GM18511 (cell line): Measurements from ENCODE around the gene SYCE3.

Source experiments
- ATAC-seq: cut with Tn5 transposase; IDR thresholded peaks from one replicate; pipeline ENCODE4 v1.9.1; 2021; ENCODE audit warnings: mild to moderate bottlenecking, moderate library complexity; ENCODE audit not compliant: unreplicated experiment

SYCE3 gene

DNA sequence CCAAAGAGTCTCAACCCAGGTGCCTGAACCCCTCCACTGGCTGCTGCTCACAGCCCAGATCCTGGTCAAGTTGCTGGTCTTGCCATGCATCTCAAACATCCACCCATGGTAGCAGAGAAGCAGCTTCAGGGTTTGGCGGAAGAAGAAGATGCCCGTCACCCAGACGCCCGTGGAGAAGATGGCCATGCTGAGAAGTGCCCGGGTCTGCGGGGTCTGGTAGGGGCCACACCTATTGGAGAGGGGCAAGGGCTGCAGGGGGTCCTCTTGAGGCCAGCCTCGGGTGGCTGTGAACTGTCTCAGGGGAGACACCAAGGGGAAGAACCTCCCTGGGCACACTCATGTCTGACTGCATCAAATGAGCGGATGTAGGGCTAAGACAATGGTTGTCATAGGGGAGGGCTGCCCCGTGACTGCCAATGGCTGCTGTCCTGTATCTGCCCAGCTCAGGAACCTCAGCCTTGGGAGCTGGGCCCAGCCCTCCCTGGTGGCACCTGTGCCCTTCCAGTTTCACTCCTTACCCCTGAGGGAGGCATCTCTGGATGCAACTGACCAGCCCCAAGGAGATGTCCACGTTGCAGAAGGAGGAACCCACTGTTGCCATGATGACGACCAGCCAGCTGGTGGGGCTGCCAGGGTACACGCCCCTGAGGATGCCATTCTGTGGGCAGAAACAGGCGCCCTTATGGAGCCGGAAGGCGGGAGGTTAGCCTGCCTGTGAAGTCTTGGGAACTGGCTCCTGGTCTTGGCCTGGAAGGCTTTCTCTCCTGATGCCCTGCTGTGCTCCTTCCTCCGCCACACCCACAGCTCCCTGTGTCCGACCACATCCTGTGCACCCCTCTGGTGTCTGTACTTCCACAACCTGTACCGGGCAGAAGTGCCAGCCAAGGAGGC lies 14.3 kb upstream of the SYCE3 start:
- no peak for ATAC-seq

DNA sequence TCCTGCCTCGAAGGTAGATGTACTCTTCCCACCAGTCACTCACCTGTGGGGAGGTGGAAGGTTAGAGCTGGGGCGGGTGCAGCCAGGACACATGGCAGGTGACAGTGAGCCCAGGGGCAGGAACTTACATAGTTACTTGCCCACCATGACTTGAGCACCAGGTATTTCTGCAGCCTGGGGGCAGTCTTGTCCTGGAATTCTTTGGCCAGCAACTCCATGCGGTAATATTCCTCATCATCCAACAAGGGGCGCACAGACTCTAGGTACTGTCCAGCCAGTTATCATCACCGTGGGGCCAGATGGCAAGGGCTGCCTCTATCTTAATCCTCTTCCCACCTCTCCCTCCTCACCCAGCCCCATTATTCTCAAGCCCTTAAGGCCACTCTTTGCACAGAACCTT lies 13.4 kb upstream of the SYCE3 start:
- ATAC-seq = no peak

DNA sequence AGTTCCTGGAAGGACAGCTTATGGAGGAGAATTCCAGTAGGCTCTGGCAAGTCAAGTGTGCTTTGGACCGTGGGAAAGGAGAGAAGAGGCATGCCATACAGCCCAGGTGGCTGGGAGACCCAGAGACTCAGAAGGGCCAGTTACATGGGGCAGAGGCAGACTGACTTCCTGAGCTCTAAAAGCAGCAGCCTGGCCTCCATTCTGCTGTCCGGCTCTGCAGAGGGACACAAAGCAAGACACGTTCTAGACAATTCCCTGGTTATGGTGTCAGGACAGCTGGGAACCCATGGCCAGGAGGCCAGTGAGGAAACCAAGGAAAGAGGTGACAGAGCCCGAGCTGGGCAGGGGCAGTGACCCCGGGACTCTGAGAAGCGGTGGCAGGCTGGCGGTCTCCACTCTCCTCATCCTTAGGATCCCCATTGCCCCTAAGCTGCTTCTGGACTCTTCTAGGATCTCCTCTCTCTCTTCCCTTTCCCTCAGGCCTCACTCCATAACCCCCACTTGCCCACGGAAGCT lies 12.8 kb upstream of the SYCE3 start:
- ATAC-seq = no peak

DNA sequence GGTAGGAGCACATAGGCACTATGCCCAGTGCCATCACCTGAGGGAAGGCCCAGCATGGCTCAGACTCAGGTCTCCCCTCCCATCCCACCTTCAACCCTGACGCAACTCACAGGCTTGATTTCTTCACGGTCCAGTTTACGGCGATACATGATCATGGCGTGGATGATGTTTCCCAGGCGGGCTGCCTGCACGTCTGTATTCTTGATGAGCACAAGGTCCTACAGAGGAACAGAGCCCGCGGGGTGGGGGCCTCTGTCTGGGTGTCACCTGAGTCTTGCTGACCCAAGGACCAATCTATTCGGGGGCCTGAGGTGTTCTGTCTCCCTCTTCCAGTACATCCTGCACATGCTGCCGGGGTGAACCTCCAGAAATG lies 11.7 kb upstream of the SYCE3 start:
- no peak for ATAC-seq

DNA sequence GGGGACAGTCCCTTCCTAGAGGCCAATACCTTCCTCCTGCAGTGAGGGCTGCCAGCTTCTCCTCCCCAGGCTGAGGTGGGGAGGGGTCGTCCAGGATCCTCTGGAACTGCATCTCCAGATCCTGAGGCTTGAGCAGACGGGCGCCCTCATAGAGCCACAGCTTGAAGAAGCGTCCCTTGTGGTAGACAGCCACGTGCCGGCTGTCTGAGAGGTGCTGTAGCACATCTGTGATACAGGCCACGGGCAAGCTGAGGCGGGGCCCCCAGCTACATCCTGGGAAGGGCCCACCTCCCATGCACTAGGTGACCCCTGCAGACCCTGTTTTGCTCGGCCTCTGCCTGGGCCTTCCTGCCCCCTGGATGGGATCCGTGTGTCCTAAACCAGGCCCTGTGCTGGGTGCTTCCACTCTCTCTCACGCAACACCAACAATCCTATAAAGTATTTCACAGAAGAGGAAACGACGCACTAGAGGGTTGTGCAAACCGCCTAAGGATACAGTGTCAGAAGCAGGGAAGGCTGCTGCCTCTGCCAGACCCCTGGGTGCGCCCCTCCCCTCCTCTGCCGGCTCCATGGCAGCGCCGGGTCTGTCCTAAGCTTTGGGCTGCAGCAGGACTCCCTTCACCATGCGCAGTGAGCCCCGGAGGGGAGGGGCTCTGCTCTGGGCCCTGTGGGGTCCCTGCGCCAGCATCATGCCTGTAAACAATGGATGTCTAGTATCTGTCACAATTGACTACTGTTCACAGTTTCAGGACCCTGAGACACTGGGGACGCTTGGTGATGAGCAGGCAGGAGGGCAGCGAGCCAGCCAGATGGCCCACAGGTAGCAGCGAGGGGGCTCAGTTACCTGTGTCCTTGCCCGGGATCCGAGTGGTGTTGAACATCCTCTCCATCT lies 11.0 kb upstream of the SYCE3 start:
- ATAC-seq = no peak

DNA sequence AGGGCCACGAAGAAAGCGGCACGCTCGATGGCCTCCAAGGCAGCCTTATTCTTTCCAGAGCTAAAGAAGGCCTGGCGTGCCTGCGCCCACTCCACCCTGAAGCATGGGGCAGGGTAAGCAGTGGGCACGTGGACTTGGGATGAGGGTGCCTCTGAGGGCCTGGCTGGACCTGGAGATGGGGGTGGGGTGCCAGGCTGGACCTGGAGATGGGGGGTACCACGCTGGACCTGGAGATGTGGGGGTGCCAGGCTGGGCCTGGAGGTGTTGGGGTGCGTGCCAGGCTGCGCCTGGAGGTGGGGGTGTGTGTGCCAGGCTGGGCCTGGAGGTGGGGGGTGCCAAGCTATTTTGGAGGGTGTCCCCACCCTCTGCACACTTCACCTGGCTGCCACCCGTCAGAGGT lies 10.2 kb upstream of the SYCE3 start:
- ATAC-seq = no peak

DNA sequence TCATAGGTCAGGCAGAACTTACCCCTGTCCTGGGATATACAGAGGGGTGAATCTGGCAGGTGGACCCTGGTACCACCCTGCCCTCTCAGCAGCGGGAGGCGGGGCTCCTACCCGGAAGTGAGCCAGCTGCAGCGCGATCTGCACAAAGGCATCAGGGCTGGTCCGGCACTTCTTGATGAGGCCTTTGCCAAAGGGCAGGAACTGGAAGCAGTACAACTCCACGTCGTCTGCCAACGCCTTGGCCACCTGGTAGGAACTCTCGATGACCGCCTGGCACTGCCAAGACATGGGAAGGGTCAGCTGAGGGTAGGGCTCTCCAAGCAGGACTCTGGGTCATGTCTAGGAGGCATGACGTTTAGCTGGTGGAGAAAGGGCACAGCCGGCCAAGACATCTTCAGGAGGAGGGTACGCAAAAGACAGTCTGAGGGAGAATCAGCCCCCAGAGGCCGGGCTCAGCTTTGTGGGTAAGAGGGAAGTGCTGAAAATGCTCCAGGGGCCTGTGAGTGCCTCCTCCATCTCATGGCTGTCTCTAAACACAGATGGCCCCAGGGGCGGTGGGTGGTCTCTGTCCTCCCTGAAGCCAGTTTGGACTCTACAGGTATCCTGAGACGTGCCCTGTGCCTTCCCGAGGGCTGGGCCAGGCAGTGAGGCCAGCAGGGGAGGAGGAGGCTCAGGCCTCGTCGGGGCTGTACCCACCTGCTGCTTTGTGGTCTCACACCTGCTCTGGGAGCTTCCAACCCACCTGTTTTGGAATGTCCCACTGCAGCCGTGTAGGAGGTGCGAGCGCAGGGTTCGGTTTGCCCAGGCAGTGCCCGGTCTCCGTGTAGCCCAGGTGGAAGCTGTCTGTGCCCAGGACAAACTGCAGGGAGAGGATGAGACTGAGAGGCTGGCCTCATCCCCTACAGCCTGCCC lies 8.8 kb upstream of the SYCE3 start:
- no peak for ATAC-seq

DNA sequence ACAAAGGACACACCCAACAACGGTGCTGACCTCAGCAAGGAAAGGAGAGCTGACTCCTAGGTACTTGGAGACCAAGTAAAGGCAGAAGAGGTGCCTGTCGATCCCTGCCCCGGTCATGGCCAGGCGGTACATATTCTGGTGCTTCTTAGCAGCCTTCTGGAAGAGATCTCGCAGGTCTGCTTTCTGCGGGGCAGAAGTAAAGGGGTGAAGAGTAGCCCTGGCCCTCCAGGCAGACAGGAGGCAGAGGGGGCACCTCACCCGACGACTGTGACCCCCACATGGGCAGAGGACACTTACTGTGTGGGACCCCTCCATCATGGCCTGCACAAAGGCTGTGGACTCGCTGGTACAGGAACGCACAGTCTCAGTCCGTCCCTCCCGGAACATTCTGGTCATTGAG lies 8.1 kb upstream of the SYCE3 start:
- ATAC-seq = no peak

DNA sequence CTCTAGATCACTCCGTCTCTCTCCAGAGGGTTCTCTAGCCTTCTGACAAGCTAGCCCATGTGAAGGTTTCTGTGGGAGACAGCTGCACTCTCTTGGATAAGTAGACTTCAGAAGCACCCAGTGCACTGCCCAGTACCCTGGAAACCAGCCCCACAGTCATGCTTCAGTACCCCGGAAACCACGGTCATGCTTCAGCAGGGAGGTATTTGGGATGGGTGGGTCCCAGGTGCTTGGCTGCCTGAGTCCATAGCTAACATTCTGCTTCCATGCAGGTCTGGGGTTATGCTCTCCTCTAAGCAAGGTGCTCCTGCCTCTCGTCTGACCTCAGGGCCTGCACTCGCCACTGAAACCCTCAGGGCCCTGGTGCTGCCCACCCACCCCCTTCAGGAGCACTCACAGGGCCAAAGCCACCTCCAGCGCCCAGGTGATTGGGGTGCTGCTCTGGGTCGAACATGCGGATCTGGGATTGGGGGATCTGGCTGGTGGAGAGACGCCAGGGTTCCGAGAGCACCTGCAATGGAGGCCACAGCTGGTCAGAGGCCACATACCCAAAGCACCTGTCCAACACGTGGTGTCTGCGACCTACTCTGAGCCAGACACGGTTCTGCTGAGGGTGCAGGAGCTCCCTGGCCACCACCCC lies 7.3 kb upstream of the SYCE3 start:
- no peak for ATAC-seq

DNA sequence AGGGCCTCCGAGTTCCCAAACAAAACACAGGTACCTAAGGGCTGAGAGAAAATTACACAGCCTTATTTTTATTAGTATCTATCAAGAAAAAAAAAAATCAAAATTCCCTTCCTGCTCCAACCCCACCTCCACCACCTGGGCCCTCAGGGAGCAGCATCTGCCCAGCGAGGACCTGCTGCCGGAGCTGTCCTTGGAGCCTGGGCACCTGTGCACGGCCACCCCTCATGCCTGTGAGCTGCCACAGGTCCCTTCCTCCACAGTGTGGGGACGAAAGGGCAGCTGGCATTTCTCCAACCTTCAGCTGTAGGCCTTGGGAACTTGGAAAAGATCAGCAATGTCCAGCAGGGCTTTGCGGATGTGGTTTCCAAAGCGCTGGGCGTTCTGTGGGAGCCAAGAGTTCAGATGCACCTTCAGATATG lies 6.3 kb upstream of the SYCE3 start:
- no peak for ATAC-seq

DNA sequence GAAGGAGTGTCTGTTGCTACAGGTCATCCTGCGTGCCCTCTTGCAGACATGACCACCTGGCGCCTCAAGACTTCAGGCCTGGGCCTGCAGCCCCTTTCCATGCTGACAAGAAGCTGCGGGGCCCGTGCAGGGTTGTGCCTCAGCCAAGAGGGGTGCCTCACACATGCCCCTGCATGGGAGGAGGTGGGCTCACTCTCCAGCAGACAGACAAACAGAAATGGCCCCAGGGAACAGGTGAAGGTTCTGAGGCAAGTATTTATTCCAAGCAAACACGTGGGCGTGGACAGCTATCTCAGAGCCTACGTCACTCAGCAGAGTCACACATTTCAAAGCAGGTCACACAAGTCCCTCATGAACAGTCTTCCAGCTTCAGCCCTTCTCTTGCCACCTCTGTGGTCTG lies 5.9 kb upstream of the SYCE3 start:
- no peak for ATAC-seq

DNA sequence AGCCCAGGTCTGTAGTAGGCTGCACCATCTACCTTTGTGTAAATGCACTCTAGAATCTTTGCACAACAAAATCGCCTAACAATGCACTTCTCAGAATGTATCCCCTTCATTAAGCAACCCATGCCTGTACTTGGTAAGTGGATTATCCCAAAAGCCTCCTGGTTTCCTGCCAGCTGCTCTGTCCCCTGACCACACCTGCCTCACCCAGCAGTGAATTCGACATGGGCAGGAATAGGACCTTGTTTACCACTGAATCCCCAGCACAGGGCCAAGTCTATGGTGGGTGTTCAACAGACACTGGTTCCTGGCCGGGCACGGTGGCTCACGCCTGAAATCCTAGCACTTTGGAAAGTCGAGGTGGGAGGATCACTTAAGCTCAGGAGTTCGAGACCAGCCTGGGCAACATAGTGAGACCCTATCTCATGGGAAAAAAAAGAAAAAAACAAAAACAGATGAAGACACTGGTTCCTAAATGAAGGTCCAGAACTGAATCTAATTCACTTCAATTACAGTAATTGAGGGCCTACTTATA lies 5.1 kb upstream of the SYCE3 start:
- no peak for ATAC-seq

DNA sequence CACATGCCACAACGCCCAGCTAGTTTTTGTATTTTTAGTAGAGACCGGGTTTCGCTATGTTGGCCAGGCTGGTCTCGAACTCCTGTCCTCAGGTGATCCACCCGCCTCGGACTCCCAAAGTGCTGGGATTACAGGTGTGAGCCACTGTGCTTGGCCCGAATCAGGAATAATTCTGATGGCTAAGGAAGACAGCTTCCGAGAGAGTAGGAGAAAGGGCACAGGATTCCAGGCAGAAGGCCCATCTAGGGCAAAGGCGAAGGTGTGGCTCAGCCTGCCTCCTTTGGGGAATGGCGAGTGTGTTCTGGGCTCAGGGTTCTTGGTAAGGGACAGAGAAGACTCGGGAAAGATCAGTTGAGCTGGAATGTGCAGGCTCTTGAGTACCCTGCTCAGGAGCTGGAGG lies 1.6 kb upstream of the SYCE3 start:
- ATAC-seq = no peak

DNA sequence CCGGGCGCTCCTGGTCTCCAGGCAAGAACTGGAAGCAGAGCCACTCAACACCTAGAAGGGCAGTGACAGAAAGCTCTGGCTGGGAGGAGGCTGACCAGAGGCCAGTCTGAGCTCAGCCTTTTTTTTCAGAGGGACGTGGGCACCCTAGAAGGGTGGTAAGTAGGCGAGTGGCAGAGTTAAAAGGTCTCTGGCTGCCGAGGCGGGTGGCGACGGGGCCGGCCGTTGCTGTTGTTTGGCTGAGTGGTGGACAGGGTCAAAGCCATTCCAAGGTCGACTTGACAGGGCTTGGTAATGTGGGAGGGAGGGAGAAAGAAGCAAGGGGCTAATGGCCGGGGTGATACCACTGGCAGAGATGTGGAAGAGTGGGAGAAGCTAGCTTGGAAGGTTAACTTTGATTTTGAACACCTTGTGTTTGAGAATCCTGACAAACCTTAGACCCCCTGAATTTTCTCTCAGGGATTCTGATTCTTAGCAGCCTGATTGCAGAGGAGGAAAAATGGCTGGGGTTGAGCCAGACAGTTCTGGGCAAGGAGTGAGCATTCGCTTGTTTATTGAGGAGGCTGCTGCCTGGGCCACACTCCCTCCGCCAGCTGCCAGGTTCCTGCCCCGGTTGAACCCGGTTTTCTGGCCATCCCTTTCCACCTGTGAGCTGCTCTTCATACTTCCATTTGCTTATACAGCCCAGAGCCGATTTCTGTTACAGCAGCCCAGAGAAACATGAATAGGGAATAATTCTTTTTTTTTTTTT lies 868 bp upstream of the SYCE3 start:
- ATAC-seq = no peak

DNA sequence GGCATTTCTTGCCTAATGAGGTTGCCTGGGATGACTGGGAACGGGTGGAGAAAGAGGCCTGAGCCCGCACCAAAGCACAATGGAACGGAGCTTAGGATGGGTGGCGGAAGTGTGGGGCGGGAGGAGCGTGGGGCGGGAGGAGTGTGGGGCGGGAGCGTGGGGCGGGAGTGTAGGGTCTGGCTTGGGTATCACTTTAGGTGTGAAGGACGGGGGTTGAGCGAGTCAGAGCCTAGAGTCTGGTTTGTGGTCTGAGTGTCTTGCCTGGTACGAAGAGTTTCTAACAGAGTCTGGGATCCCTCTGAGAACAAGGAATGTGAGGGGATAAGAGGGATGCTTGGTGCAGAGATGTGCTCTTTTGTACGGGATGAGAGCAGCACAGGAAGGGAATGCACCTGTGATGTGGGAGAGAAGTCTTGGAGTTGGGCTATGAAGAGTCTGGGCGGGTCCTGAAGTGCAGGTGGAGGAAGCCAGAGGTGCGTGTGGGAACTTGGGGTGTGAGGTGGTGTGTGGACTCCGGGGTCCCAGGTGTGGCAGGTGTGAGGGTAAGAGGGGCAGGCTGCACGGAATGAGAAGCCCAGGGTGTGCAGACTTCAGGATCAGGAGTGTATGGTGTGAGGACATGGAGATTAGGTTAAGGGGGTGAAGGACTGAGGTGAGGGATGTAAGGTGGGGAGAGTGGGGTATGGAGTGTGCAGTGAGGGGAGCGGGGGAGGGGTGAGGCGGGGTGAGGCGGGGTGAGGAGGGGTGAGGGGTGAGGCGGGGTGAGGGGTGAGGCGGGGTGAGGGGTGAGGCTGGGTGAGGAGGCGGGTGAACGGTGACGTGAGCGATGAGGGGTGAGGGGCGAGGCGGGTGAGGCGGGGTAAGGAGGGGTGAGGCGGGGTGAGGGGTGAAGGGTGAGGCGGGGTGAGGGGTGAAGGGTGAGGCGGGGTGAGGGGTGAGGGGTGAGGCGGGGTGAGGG lies 1.0 kb downstream of the SYCE3 start:
- no peak for ATAC-seq

DNA sequence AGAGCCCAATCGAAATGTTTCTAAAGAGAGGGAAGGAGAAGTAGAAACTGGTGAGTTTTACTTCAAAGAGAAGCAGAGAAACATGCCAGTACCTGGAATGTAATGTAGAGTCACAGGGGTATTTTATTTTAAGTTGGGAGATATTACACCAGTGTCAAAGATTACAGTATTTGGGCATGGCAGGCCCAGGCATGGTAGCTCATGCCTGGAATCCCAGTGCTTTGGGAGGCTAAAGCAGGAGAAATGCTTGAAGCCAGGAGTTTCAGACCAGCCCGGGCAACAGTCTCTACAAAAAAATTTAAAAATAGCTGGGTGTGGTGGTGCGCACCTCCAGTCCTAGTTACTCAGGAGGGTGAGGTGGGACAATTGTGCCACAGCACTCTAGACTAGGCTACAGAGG lies 2.7 kb downstream of the SYCE3 start:
- ATAC-seq = no peak

DNA sequence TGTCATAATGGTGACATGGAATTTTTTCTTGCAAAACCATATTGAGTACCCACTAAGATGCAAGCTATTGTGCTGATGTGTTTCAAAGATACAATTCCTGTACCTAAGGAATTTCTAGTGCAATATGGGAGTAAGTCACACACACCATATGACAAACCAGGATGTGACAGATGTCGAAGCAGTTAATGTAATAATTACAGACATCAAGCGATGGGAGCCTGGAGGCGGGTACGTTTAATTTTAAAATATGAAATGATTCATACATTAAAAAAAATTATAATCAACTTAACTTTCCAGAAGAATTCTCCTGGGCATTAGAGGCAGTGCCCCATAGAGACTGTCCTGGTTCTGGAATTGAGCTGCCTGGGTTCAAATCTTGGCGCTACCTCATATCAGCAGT lies 6.0 kb downstream of the SYCE3 start:
- ATAC-seq = no peak

DNA sequence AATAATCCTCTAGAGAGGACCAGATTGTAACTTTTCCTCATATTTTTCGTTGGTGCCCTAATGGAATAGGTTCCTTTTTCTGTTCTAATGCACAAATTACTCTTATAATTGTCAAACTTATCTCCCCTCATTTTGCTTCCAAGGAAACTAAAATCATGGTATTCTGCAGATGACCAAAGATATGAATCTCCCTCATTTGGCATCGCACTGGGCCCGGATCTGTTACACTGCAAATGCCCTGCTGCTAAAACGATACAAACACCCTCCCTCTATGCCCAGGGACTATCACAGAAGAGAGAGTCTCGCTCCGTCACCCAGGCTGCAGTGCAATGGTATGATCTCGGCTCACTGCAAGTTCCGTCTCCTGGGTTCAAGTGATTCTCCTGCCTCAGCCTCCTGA lies 9.4 kb downstream of the SYCE3 start:
- ATAC-seq = no peak
